ENCODE measurements around the gene TBC1D23. TPM values are rescaled to one million over a fixed set of nuclear protein-coding genes. Genes with fewer than 3 reads are reported as not detected.

Gene TBC1D23
- total RNA-seq, 1 experiment from 2014 or later, result 45.2 TPM

GRCh38 chr3:100374521-100374920 is 113.7 kb downstream of the TBC1D23 start:
- H3K27me3 Mint-ChIP-seq (ENCODE audit: insufficient read depth, unreplicated experiment), result no peaks in the 10 kb centered on the region
- no peaks in the 10 kb centered on the region for H3K9me3 ChIP-seq
- no TSS peak for BruUV-seq (replicated peaks)
- no peak overlapping the region for H3K4me3 ChIP-seq (ENCODE audit: low read depth, low read length)
- no peaks in the 10 kb centered on the region for H3K9me3 Mint-ChIP-seq (ENCODE audit: unreplicated experiment)
- H3K4me3 Mint-ChIP-seq (ENCODE audit: unreplicated experiment), result no peak overlapping the region
- H3K27me3 ChIP-seq (replicated peaks; ENCODE audit: control insufficient read depth, insufficient read depth, low read length), result no peaks in the 10 kb centered on the region
- H3K27ac Mint-ChIP-seq (ENCODE audit: unreplicated experiment), result no peak overlapping the region
- no peak for TF ChIP-seq CTCF (IDR thresholded peaks at IDR 0.05; ENCODE audit: insufficient read depth in 1 of 2, low read depth in 1 of 2, low read length in 1 of 2, severe bottlenecking in 1 of 2, unreplicated experiment in 1 of 2)
- CTCF ChIA-PET, result interaction anchor here (0.6 kb wide), 1 partner anchor 90 kb away, joined by 3 read pairs; no protein-coding TSS in a partner anchor
- no peaks in the 10 kb centered on the region for H3K4me1 Mint-ChIP-seq (ENCODE audit: low read depth, unreplicated experiment)
- DNase-seq, result no peak
- no peaks in the 10 kb centered on the region; the same call in 1 of the 2 replicates for H3K36me3 ChIP-seq (ENCODE audit: control insufficient read depth, insufficient read depth, low read length)
- POLR2A ChIA-PET, result no interaction called here
- intact Hi-C loops (cut with micrococcal nuclease; ENCODE audit: unreplicated experiment), result no loop called here
- no peaks in the 10 kb centered on the region for H3K4me1 ChIP-seq
- peaks cover 41% of the 10 kb centered on the region for H3K36me3 Mint-ChIP-seq (ENCODE audit: insufficient read depth, unreplicated experiment)

Other genes starting within 250 kb of the TBC1D23 start
- 15.5 and 22.7 TPM in 2 replicates for gene FILIP1L, start 146.5 kb upstream of the TBC1D23 start, total RNA-seq (2022)
- gene NIT2, start 73.8 kb downstream of the TBC1D23 start, total RNA-seq (2022), result 59.7 and 64.1 TPM in 2 replicates
- 50.7 and 53.3 TPM in 2 replicates for gene TOMM70, start 140.1 kb downstream of the TBC1D23 start, total RNA-seq (2022)
- 2.4 and 3.3 TPM in 2 replicates for gene LNP1, start 140.5 kb downstream of the TBC1D23 start, total RNA-seq (2022)
- gene TMEM45A, start 231.6 kb downstream of the TBC1D23 start, total RNA-seq (2022), result 4.3 and 5.6 TPM in 2 replicates